KMS-11 (cell line): ENCODE results near the gene FLYWCH1.

ENCODE experiments used
- H2AFZ ChIP-seq: fragments of 200-600 bp; sonication (generic); 2 replicates; pipeline ENCODE4 v1.6.1; 2016; ENCODE audit warnings: antibody characterized with exemption, mixed run types, low read depth
- H3K27ac ChIP-seq: fragments of 200-600 bp; sonication (generic); 2 replicates; pipeline ENCODE4 v1.6.1; 2016; ENCODE audit warnings: mild to moderate bottlenecking, mixed run types
- H3K27me3 ChIP-seq: fragments of 200-600 bp; sonication (generic); 2 replicates; pipeline ENCODE4 v1.6.1; 2017; ENCODE audit warnings: mild to moderate bottlenecking, low read depth, mixed run types, moderate library complexity; ENCODE audit not compliant: insufficient read depth
- H3K36me3 ChIP-seq: fragments of 200-600 bp; sonication (generic); 2 replicates; pipeline ENCODE4 v1.6.1; 2017; ENCODE audit warnings: mild to moderate bottlenecking, mixed run types; ENCODE audit not compliant: insufficient read depth
- H3K4me1 ChIP-seq: fragments of 200-600 bp; sonication (generic); 2 replicates; pipeline ENCODE4 v1.6.1; 2016; ENCODE audit warnings: mild to moderate bottlenecking, low read depth, mixed run types; ENCODE audit not compliant: poor library complexity, severe bottlenecking
- H3K4me2 ChIP-seq: fragments of 200-600 bp; sonication (generic); 2 replicates; pipeline ENCODE4 v1.7.0; 2016; ENCODE audit warnings: mild to moderate bottlenecking, mixed run types
- H3K4me3 ChIP-seq: fragments of 200-600 bp; sonication (generic); IDR thresholded peaks from 2 replicates; pipeline ENCODE4 v1.6.1; 2017; ENCODE audit warnings: low read depth, low read length, mixed read lengths; ENCODE audit not compliant: insufficient read depth
- H3K79me2 ChIP-seq: fragments of 200-600 bp; sonication (generic); 2 replicates; pipeline ENCODE4 v1.6.1; 2016; ENCODE audit warnings: low read depth, mixed run types; ENCODE audit not compliant: insufficient read depth
- H3K9ac ChIP-seq: fragments of 200-600 bp; sonication (generic); 2 replicates; pipeline ENCODE4 v1.6.1; 2016; ENCODE audit warnings: mild to moderate bottlenecking, mixed run types
- H4K20me1 ChIP-seq: fragments of 200-600 bp; sonication (generic); 2 replicates; pipeline ENCODE4 v1.6.1; 2016; ENCODE audit warnings: mild to moderate bottlenecking, mixed run types; ENCODE audit not compliant: insufficient read depth
- TF ChIP-seq, protein P1 (sequence below): fragments of 200-600 bp; sonication (generic); conservative IDR thresholded peaks from 2 replicates; pipeline ENCODE4 v1.6.1; 2017; ENCODE audit warnings: low read depth, mild to moderate bottlenecking, antibody characterized with exemption, low read length, moderate library complexity, mixed read lengths

Gene FLYWCH1

DNA sequence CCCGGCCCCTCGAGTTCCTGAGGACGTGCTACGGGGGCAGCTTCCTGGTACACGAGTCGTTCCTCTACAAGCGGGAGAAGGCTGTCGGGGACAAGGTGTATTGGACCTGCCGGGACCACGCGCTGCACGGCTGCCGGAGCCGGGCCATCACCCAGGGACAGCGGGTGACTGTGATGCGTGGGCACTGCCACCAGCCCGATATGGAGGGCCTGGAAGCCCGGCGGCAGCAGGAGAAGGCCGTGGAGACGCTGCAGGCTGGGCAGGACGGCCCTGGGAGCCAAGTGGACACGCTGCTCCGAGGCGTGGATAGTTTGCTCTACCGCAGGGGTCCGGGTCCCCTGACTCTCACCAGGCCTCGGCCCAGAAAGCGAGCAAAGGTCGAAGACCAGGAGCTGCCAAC lies 21.4 kb downstream of the FLYWCH1 start:
- no peaks in the 10 kb centered on the region for H3K27me3 ChIP-seq
- TF ChIP-seq, protein P1, sequence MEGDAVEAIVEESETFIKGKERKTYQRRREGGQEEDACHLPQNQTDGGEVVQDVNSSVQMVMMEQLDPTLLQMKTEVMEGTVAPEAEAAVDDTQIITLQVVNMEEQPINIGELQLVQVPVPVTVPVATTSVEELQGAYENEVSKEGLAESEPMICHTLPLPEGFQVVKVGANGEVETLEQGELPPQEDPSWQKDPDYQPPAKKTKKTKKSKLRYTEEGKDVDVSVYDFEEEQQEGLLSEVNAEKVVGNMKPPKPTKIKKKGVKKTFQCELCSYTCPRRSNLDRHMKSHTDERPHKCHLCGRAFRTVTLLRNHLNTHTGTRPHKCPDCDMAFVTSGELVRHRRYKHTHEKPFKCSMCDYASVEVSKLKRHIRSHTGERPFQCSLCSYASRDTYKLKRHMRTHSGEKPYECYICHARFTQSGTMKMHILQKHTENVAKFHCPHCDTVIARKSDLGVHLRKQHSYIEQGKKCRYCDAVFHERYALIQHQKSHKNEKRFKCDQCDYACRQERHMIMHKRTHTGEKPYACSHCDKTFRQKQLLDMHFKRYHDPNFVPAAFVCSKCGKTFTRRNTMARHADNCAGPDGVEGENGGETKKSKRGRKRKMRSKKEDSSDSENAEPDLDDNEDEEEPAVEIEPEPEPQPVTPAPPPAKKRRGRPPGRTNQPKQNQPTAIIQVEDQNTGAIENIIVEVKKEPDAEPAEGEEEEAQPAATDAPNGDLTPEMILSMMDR: no peak
- H3K4me3 ChIP-seq: no peak overlapping the region
- H3K4me2 ChIP-seq: no peak overlapping the region
- no peak overlapping the region for H3K9ac ChIP-seq
- no peaks in the 10 kb centered on the region for H3K79me2 ChIP-seq
- no peaks in the 10 kb centered on the region for H3K4me1 ChIP-seq
- H3K36me3 ChIP-seq: no peaks in the 10 kb centered on the region
- H2AFZ ChIP-seq: no peak overlapping the region
- no peak overlapping the region for H3K27ac ChIP-seq
- H4K20me1 ChIP-seq: no peaks in the 10 kb centered on the region

DNA sequence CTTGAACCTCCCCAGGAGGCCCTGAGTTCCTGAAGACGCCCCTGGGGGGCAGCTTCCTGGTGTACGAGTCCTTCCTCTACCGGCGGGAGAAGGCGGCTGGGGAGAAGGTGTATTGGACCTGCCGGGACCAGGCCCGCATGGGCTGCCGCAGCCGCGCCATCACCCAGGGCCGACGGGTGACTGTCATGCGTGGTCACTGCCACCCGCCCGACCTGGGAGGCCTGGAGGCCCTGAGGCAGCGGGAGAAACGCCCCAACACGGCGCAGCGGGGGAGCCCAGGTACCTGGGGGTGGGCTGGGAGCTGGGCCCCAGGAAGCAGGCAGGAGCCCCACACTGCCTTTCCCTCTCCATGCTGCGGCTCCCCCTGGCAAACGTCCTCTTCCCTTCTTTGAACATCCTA lies 22.0 kb downstream of the FLYWCH1 start:
- Histone ChIP-seq H3K4me1 (no peaks in the 10 kb centered on the region), H3K27ac (no peak overlapping the region), H4K20me1 (no peaks in the 10 kb centered on the region), H3K4me2 (no peak overlapping the region), H3K27me3 (no peaks in the 10 kb centered on the region), H3K79me2 (no peaks in the 10 kb centered on the region), H2AFZ (no peak overlapping the region), H3K9ac (no peak overlapping the region), H3K36me3 (no peaks in the 10 kb centered on the region), H3K4me3 (no peak overlapping the region)
- TF ChIP-seq, protein P1: no peak

DNA sequence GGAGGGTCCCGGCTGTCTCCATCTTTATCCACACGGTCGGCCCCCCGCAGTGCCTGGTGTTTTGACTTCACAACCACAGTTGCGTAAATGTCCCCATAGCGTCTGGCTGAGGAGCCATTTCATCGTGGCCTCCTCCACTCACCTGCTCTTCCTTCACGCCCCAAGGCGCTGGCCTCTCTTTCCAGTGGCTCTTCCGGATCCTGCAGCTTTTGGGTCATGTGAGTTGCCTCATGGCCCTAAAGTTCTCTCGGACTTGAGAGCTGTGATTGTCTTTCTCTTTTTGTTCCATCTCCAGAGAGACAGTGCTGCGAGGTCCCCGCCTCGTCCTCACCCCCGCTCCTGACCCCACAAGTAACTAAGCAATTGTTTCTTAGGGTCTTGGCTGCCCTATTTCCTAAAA lies 22.7 kb downstream of the FLYWCH1 start:
- Histone ChIP-seq H3K4me3 (no peak overlapping the region), H2AFZ (no peak overlapping the region), H3K9ac (no peak overlapping the region), H4K20me1 (no peaks in the 10 kb centered on the region), H3K27ac (no peak overlapping the region), H3K4me1 (no peaks in the 10 kb centered on the region), H3K27me3 (no peaks in the 10 kb centered on the region), H3K36me3 (no peaks in the 10 kb centered on the region; the same call in 1 of the 2 replicates), H3K79me2 (no peaks in the 10 kb centered on the region), H3K4me2 (no peak overlapping the region)
- TF ChIP-seq, protein P1: no peak

DNA sequence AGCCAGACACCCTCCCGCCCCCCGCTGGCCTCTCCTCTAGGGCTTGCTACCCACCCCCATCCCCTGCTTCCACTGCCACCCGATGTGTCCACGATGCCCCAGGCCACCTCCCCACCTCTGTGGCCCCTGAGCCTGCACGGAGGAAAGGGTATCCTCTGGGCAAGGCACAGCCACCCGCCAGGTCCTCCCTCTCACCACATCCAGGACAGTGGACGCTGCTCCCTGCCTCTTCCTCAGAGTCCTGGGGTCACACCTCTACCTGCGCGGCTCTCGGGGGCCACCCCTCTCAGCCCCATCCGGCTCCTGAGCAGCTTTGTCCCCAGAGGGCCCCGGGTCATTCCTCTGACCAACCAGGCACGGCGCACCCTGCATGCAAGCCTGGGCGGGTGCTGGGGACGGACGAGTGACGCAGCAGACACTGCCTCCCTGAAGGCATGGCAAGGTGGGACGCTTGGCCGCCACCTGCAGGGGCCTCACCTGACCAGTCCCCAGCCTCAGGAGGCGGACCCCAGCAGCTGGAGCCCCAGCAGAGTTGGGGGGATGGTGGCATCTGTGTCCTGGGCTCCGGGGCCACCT lies 24.8 kb downstream of the FLYWCH1 start:
- Histone ChIP-seq H3K4me3 (no peak overlapping the region), H3K79me2 (no peaks in the 10 kb centered on the region), H3K27ac (no peak overlapping the region), H2AFZ (no peak overlapping the region), H3K27me3 (no peaks in the 10 kb centered on the region), H4K20me1 (no peaks in the 10 kb centered on the region), H3K4me1 (no peaks in the 10 kb centered on the region), H3K36me3 (no peaks in the 10 kb centered on the region; the same call in 1 of the 2 replicates), H3K4me2 (no peak overlapping the region), H3K9ac (no peak overlapping the region)
- TF ChIP-seq, protein P1: no peak
